ENCODE measurements around the gene TINAGL1. TPM values are rescaled to one million over a fixed set of nuclear protein-coding genes. Genes with fewer than 3 reads are reported as not detected.

TINAGL1 gene
- total and polyA plus RNA-seq, 10 of the 15 experiments (the other 5 are each of a cell fraction or from before 2014, with no cell fraction given), result 0.20 to 0.49 (median 0.23) TPM; not detected in 7

- ATAC-seq, result no peak
- Histone ChIP-seq H3K4me3 (no peak overlapping the region), H3K27me3 (replicated peaks in 1 of 2; ENCODE audit: control insufficient read depth in 2 of 2, insufficient read depth in 2 of 2, low read length in 1 of 2) (no peaks in the 10 kb centered on the region; a peak in 1 of 4 replicates), H3K27ac (ENCODE audit: control insufficient read depth, insufficient read depth) (no peak overlapping the region), H3K36me3 (ENCODE audit: control insufficient read depth in 2 of 2, insufficient read depth in 2 of 2, low read length in 1 of 2) (no peaks in the 10 kb centered on the region), H3K9me3 (replicated peaks; ENCODE audit: control insufficient read depth, insufficient read depth, low read length) (no peaks in the 10 kb centered on the region), H3K79me2 (ENCODE audit: control insufficient read depth, insufficient read depth, low read length) (no peaks in the 10 kb centered on the region), H4K20me1 (ENCODE audit: control insufficient read depth, insufficient read depth) (no peaks in the 10 kb centered on the region), H2AFZ (ENCODE audit: control insufficient read depth, low read depth, low read length) (no peak overlapping the region), H3K4me1 (ENCODE audit: control insufficient read depth, insufficient read depth, low read length) (no peaks in the 10 kb centered on the region; the same call in 1 of the 2 replicates), H3K4me2 (ENCODE audit: control insufficient read depth, insufficient read depth) (no peak overlapping the region), H3K9ac (ENCODE audit: control insufficient read depth, insufficient read depth, low read length) (no peak overlapping the region)
- SMC1A ChIA-PET (ENCODE audit: uncharacterized antibody, unreplicated experiment), result interaction anchor here (0.6 to 2.4 kb wide), 13 partner anchors 13 to 810 kb away, joined by 3 to 11 read pairs (median 3); no protein-coding TSS in a partner anchor
- in situ Hi-C loops (cut with MboI) (no loop called here), intact Hi-C loops (cut with micrococcal nuclease; ENCODE audit: unreplicated experiment) (no loop called here)
- DNase-seq (ENCODE audit: low read depth, low spot score), result no peak
- WGBS (ENCODE audit: insufficient coverage, insufficient replicate concordance, low lambda C conversion rate, missing lambda C conversion rate), result 36% methylated on average over 11 of the region's 11 CpGs
- RAD21 ChIA-PET (ENCODE audit: unreplicated experiment), result interaction anchor here (0.8 to 3.4 kb wide), 5 partner anchors 15 to 53 kb away, joined by 3 to 13 read pairs (median 4); partner anchors contain the start of gene PEF1
- BruUV-seq (replicated peaks), result no TSS peak
- POLR2A ChIA-PET, result interaction anchor here (0.6 kb wide), 1 partner anchor 25 kb away, joined by 7 read pairs; no protein-coding TSS in a partner anchor
- no peak for FAIRE-seq
- no peak for TF ChIP-seq SIX5 (IDR thresholded peaks at IDR 0.05; ENCODE audit: low read depth, low read length, severe bottlenecking)
- TF ChIP-seq, protein P1, sequence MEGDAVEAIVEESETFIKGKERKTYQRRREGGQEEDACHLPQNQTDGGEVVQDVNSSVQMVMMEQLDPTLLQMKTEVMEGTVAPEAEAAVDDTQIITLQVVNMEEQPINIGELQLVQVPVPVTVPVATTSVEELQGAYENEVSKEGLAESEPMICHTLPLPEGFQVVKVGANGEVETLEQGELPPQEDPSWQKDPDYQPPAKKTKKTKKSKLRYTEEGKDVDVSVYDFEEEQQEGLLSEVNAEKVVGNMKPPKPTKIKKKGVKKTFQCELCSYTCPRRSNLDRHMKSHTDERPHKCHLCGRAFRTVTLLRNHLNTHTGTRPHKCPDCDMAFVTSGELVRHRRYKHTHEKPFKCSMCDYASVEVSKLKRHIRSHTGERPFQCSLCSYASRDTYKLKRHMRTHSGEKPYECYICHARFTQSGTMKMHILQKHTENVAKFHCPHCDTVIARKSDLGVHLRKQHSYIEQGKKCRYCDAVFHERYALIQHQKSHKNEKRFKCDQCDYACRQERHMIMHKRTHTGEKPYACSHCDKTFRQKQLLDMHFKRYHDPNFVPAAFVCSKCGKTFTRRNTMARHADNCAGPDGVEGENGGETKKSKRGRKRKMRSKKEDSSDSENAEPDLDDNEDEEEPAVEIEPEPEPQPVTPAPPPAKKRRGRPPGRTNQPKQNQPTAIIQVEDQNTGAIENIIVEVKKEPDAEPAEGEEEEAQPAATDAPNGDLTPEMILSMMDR (IDR thresholded peaks at IDR 0.05 in 2 of 3, conservative IDR thresholded peaks at IDR 0.05 in 1 of 3; ENCODE audit: control insufficient read depth in 2 of 3, extremely low read depth in 1 of 3, insufficient read depth in 1 of 3, low read depth in 3 of 3, low read length in 3 of 3), result no peak
- no peak for TF ChIP-seq ESRRA (IDR thresholded peaks at IDR 0.05; ENCODE audit: low read length)
- no peak for TF ChIP-seq FOS (IDR thresholded peaks at IDR 0.05; ENCODE audit: borderline replicate concordance, extremely low read depth, insufficient read length)
- TF ChIP-seq ZBTB33 (IDR thresholded peaks at IDR 0.05), result no peak
- TF ChIP-seq DPF2 (IDR thresholded peaks at IDR 0.05), result no peak
- no peak for TF ChIP-seq KAT2A (conservative IDR thresholded peaks at IDR 0.05; ENCODE audit: control insufficient read depth, low read depth, low read length)
- TF ChIP-seq POLR2AphosphoS5 (IDR thresholded peaks at IDR 0.05; ENCODE audit: low read length), result no peak
- TF ChIP-seq GABPA (IDR thresholded peaks at IDR 0.05; ENCODE audit: low read depth), result no peak
- no peak for TF ChIP-seq EGR1 (IDR thresholded peaks at IDR 0.05; ENCODE audit: borderline replicate concordance in 1 of 2, low read depth in 2 of 2, low read length in 2 of 2)
- no peak for TF ChIP-seq ETV6 (conservative IDR thresholded peaks at IDR 0.05 in 1 of 2, IDR thresholded peaks at IDR 0.05 in 1 of 2; ENCODE audit: borderline replicate concordance in 1 of 2, low read depth in 1 of 2)
- no peak for TF ChIP-seq RCOR1 (conservative IDR thresholded peaks at IDR 0.05; ENCODE audit: low read depth, low read length)
- TF ChIP-seq STAT3 (IDR thresholded peaks at IDR 0.05; ENCODE audit: low read depth, low read length), result no peak
- CTCF ChIA-PET, result interaction anchor here (0.6 to 5.1 kb wide), 20 partner anchors 9 to 429 kb away, joined by 3 to 39 read pairs (median 5); partner anchors contain the start of gene HCRTR1
These were observed 15.2 kb downstream of the TINAGL1 start for GRCh38 chr1:31591425-31592093.

Measured in GM12878 (cell line).